Activated T-cell treated with anti-CD3 and anti-CD28 coated beads, Interleukin-2, amount 50 U/mL, for 1 hour (primary cell): Measurements from ENCODE around the gene ZNF444.
A peak's percentile ranks its signal among the peaks of the same experiment; 100 is the strongest.

Source experiments
- DNase-seq: peaks from one replicate; pipeline ENCODE4 v3.0.0-alpha.2; 2020

The ZNF444 gene

DNA sequence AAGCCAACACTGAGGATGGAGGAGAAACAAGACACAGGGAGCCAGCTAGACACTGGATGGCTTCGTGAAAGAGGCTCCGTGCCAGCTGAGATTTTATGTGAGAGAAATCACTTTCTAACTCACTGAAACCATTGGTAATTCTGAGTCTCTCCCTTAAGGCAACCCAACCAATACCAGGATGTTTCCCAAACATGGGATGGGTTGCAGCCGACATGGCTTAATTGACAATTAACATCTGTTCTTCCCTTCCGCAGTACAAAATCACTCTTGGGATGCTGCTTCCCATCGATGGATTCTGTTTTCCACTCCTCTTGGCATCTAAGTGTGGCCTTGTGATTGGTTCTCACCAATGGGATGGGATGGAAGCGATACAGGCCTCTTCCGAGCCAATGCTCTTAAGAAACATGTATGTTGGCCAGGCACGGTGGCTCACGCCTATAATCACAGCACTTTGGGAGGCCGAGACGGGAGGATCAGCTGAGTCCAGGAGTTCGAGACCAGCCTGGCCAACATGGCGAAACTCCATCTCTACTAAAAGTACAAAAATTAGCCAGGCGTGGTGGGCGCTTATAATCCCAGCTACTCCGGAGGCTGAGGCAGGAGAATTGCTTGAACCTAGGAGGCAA lies 17.7 kb upstream of the ZNF444 start:
- no peak for DNase-seq

DNA sequence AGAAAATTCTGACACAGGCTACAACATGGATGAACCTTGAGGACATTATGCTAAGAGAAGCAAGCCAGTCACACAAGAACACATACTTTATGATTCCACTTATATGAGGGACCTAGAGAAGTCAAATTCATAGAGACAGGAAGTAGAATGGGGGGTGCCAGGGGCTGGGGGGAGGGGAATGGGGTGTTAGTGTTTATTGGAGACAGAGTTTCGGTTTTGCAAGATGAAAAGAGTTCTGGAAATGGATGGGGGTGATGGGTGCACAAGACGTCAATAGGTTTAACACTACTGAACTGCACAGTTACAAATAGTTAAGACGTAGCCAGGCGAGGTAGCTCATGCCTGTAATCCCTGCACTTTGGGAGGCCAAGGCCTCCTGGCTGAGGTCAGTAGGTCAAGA lies 16.5 kb upstream of the ZNF444 start:
- no peak for DNase-seq

DNA sequence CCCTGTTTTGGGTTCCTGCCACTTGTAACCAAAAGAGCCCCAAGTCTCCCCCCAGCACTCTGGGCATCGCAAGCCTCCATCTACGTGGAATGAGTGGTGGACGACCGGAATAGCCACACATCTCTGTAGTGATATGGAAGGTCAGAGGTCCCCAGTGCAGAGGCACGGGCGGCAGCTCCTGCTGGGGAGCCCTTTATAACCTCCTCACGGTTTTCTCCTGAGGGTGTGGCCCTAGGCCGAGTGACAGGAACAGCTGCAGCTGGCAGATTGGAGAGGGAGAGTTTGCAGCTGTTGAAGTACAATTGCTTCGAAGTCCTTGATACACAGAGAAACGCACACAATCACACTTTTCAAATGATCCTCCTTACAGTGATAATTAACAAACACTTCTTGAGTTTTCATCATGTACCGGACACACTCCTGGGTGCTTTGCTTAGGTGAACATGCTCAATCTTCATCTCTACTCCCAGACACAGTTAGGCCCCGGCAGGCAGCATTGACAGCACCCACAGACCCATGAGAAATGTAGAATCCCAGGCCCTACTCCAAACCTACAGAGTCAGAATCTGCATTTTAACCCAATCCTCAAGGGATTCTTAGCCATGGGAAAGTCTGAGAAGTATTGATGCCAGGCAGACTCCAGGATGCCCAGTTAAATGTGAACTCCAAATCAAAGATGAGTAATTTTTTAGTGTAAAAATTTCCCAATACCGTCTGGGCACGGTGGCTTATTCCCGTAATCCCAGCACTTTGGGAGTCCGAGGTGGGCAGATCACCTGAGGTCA lies 15.1 kb upstream of the ZNF444 start:
- DNase-seq = no peak

DNA sequence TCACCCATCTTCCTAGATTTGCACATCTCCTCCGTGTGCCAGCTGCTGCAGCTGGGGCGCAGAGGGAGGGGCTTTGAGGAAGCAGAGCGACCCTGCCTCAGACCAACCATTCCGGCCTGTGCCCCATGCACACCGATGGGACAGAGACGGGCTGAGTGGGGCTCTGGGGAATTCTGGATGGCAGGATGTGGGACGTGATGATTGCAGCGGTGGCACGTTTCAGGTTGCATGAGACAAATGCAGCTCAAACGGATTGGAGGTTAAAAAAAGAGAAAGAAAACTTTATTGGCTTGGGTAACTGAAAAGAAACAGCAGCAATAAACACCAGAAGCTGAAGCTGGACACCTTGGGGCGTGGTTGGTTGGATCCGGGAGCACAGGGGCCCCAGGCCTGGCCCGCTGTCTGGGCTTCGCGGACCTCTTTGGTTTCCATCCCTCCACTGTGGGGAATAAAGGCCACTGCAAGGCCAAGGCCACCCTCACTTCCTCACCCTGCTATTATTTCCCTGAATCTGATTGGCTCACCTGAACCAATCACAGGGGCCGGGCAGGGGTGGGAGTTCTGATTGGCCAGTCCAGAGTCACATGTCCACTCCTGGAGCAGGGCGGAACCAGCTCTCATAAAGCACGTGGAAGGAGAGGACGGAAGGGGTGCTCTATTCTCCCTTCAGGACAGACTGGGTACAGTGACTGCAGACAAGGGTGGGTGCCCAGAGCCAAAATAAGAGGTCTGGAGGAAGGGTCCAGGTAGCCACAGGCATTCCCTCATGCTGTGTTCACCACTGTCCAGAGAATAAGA lies 13.9 kb upstream of the ZNF444 start:
- no peak for DNase-seq

DNA sequence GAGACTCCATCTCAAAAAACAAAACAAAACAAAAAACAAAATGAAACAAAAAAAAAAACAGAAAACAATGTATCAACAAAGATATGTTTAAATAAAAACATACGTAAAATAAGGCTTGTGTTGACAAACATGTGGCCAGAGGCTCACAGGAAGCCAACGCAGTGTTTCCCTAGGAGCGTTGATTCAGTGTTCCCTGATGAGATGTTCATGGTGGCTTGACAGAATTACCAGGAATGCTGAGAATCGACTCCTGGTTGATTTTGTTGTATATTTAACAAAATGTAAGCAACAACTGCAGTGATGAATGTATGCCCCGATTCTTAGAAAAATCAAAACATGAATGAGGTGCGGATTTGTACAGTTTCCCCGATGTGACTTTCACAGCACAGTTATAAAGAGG lies 11.1 kb upstream of the ZNF444 start:
- DNase-seq = no peak

DNA sequence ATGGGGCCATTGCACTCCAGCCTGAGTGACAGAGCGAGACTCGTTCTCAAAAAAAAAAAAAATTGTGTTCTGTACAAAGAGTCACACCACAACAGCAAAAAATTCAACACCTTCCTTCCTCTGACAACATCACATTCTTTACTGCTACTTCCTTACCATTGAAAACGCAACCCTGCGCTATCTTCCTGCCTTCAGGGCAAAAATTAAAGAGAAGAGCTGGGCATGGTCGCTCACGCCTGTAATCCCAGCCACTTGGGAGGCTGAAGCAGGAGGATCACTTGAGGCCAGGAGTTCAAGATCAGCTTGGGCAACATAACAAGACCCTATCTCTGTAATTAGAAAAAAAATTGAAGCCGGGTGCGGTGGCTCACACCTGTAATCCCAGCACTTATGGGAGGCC lies 9.4 kb upstream of the ZNF444 start:
- DNase-seq = no peak

DNA sequence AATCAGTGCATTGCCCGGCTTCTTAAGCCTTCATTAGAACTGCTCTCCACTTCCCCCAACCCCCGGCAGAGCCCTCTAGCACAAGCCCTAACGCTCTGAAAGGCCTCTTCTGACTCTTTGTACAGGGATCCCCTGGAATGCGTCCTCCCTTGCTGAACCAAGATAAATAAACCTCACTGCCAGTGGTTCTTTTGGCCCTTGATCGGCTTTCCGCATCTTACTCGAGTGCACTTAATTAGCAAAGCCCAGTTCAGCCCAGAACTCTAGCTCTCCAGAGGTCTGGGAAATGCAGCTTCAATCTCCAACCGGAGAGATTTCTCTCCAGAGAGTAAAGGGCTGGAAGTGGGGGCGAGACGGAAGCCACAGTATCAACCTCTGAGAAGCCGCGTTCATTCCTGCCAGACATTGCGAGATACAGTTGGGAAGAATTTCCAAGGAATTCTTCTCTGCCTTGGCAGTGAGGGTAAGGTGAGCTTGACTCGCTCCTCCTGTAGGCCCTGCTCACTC lies 8.7 kb upstream of the ZNF444 start:
- no peak for DNase-seq

DNA sequence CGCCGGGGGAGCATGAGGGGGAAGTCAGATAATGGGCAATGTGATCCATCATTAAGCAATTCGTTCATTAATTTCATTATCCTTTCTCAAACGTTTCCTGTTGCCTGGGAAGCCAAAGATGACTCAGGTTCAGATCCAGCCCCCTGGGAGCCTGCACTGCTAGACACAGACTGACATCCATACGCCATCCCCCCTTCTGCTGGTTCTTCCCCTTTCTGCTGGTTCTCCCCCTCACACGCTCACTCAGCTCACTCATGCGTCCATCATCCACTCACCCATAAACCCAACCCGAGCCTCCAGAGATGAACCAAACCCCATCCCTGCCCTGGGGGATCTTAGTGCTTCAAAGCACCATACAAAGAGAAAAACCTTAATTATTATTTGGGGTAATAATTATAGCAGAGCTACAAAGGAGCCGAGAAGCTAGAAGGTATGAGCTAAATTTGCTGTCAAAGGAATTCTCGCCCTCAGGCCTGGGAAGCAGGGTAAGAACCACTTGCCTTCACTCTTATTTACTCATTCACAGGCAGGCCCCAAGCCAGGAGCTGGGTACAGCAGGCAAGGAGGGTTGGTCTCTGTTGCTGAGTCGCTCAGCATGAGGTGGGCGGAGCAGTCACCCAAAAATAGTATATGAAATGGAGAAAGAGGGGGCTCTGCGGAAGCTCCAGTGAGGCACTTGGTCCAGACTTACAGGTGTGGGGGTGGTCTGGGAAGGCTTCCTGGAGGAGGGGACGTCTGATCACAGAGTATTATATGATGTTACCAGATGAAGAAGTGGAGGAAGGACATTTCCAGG lies 7.0 kb upstream of the ZNF444 start:
- no peak for DNase-seq

DNA sequence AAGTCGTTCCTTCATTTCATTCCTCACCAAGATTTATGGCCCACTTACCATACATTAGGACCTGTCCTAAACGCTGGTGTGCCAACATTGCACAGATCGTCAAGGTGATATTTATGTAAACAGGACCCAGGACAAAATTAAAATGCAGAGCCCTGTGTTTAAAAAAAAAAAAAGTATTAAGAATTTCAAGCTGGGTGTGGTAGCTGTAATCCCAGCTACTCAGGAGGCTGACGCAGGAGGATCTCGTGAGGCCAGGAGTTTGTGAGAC lies 6.5 kb upstream of the ZNF444 start:
- no peak for DNase-seq

DNA sequence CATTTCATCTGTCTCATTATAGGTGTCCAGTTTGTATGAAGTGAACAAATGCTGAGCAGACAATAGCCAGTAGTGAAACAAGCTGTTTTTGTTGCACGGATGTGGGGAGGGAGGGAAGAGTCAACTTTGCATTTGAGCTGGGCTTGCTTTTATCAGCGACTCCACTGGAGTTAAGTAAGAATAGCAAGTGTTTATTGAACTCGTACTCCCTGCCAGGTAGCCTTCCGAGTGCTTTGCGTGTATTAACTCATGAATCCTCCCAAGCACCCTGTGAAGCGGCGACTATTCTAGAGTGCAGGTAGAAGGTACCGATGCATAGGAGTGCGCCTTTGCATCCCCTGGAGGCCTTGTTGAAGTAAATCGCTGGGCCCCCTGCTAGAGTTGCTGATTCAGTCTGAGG lies 4.7 kb upstream of the ZNF444 start:
- DNase-seq = no peak

DNA sequence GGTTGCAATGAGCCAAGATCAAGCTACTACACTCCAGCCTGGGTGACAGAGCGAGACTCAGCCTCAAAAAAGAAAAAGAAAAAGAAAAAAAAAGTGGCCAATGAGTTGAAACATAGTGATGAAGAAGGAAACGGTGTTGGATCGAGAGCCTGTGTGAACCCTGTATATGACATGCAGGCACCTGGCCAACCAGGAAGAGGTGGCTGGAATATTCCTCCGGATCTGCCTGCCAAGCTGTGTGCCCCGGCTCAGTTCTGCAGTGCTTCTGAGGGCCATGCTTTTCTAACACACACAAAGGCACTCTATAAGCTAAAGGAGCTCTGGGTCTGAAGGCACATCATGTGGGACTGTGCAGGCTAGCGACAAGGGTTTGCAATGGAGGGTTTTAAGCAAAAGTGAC lies 3.7 kb upstream of the ZNF444 start:
- no peak for DNase-seq

DNA sequence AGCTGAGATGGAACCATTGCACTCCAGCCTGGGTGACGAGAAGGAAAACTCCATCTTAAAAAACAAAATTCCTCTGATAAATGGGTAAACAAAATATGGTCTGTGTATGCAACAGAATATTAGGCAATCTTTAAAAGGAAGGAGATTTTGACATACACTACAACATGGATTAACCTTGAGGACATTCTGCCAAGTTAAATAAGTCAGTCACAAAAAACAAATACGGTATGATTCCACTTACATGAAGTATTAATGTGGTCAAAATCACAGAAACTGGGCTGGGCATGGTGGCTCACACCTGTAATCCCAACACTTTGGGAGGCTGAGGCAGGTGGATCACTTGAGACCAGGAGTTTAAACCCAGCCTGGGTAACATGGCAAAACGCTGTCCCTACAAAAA lies 3.0 kb upstream of the ZNF444 start:
- DNase-seq = no peak

DNA sequence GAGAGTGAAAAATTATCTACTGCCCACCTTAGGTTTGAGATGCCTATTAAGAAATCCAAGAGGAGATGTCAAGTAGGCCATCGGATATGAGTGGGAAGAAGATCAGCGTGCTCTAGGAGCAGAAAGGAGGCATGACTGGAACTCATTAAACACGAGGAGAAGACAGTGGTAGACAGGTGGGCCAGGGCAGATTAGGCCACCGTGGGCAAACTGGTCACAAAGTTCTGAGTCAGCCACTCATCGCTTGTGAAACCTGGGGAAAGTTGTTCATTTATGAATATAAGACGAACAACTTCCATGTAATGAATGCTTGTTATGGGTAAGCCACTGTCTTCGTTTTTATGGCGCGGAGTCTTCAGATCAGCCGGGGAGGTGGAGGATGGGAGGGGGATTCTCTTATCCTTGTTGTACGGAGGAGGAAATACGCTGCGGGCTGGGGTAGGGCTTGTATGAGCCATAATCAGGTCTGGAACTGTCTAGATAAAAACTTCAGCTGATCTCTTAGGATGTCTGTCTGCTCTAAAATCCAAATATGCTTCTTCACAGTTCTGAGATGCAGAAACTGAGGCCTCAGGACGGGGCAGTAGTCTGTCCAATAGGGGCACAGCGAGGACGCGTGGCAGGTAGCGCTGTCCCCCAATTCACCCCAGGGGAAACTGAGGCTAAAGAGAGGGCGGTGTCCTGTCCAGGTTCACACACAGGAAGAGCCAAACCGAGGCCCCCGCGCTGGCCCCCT lies 1.1 kb upstream of the ZNF444 start:
- no peak for DNase-seq

DNA sequence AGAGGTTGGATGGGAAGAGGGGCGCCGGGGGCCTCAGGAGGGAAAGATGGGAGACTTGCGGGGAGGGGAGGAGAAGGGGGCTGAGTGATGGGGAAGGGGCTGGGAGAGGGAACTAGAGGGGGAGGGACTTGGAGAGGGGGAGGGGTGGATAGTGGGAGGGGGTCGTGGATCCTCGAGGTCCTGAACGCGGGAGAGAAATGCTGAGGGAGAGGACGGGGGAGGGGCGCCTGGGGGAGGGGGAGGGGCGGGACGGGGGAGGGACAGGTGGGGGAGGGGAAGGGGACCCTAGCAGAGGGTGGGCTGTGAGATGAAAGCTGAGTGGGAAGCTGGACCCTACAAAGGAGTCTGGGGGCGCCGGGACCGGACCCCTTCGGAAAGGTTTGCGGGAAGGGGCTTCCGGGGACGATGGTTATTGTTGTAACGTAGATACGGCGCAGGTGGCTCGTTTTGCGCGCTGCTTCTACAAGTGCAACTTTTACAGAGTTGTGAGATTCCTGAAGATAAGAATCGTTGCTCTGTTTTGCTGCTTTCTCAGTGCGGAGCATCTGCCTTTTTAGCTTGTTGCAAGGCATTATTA lies 418 bp downstream of the ZNF444 start:
- DNase-seq = peak; percentile 54

DNA sequence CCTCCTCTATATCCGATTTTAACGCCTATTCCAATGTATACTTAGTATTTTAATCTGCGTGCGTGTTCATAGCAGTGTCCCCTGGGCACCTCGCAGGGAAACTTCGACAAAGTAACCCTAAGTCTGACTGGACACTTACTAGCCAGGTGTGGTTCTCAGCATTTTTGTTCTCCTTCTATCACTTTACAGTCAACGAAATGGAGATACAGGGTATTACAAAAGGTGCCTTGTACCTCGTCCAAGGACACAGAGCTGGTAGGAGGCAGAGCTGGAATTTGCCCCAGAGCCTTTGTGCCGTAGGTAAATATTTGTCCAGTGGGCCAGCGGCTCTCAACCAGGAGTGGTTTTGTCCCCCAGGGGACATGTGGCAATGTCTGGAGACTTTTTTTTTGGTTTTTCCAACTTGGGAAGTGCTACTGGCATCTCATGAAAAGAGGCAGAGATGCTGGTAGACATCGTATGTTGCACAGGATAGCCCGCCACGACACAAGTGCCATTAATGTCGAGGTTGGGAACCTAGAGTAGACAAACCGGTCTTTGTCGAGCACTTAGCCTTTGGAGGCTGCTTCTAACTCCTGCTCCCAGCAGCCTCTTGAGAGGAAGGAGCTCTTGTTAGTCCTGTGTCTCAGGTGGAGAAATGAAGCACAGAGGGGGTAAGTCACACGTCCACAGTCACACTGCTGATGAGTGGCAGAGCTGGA lies 1.1 kb downstream of the ZNF444 start:
- DNase-seq = no peak

DNA sequence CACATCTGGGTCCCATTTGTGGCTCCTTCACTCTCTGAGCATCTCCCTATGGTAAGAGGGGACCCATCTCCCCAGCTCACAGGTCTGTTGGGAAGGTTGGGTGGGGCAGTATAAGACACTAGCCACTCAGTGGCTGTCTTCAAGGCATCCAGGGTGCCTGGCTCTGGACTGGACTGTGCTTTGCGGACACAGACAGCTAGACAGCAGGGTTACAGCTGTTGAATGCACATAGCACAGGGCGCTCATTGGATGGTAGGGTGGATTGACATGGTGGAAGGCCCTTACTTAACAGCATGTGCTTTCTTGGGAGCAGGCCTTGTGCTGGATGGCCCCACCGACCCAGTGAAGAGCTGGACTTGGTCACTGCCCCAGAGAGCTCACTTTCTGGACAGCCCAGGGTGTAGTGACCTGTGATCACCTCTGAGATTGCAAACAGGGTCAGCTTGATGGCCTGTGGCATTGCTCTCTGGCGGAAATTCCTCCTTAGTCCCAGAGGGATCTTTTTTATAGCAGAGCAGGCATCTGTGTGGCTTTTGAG lies 1.9 kb downstream of the ZNF444 start:
- no peak for DNase-seq

DNA sequence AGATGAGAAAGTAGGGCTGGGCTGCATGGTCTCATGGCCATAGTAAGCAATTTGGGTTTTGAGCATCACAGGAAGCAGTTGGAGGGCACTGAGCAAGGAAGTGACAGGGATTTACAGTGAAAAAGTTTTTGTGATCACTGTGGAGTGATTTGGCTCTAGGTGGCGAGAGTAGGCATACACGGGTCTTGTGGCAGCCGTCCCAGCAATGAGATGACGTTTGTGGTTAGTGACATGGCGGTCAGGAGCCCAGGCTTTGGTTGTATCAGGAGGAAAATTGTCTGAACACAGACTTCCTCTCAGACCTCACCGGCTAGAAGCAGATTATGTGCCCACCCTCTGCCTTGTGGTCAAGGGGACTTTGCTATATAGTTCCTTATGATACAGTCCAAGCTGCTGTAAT lies 3.3 kb downstream of the ZNF444 start:
- DNase-seq = no peak

DNA sequence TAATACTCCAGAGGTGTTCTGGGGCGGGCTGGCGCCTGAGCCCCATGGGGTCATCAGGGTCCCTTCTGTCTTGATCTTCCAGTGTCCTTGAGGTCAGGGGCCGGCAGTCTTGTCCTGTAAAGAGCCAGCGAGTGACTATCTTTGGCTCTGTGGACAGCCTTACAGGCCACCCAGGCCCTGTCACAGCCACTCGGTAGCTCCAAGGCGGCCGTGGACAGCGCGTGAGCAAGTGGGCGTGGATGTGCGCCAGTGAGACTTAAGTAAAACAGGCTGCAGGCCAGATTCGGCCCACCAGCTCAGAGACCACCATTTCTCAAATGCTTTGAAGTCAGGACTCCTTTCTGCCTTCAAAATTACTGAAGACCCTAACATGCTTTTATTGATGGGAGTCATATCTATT lies 3.7 kb downstream of the ZNF444 start:
- no peak for DNase-seq

DNA sequence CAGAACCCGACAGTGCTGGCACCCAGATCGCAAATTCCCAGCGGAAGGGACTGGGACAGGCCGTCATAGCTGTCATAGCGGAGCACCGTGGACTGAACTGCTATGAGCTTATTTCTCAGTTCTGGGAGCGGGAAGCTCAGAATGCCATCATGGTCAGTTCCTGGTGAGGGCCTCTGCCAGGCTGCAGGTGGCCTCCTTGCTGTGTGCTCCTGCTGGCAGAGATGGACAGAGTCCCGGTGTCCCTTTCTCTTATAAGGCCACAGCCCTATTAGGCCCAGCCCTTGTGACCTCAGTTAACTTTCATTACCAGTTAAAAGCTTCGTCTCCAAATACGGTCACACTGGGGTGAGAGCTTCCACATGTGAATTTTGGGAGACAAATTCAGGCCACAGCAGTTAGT lies 4.6 kb downstream of the ZNF444 start:
- no peak for DNase-seq

DNA sequence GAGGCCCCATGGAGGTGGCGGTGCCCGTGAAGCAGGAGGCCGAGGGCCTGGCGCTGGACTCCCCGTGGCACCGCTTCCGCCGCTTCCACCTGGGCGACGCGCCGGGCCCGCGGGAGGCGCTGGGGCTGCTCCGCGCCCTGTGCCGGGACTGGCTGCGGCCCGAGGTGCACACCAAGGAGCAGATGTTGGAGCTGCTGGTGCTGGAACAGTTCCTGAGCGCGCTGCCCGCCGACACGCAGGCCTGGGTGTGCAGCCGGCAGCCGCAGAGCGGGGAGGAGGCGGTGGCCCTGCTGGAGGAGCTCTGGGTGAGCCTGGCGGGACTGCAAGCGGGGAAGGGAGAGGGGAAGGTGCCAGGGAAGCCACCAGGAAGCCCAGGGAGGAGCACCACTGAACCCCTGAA lies 5.8 kb downstream of the ZNF444 start:
- no peak for DNase-seq

DNA sequence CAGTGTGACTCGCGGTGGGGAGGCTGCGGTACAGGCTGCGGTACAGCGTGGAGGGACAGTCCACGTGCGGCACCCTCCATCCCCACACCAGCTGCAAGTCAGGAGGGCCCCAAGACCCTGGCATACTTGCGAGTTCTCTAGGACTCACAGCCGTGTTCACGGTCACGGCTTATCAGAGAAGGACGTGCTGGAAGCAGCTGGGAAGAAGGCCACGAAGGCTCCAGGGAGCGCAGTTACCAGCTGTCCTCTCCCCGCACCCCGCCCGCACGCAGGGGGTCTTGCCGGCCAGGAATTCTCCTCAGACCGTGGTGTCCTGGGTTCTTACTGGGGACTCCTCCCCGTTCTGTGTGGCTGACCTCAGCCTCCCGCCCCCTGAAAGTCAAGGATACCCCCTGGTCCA lies 6.2 kb downstream of the ZNF444 start:
- DNase-seq = no peak
